Kidney epithelial cell (primary cell): Measurements from ENCODE around the gene AHR. TPM values are rescaled to one million over a fixed set of nuclear protein-coding genes. Genes with fewer than 3 reads are reported as not detected.

Experiments
- DNase-seq: peaks from one replicate; pipeline ENCODE4 v3.0.0-alpha.2; 2010; ENCODE audit warnings: low read depth
- H3K27me3 ChIP-seq: 2 replicates; pipeline ENCODE4 v1.6.0; 2011; ENCODE audit warnings: low read length; ENCODE audit not compliant: control insufficient read depth, insufficient read depth
- H3K36me3 ChIP-seq: 2 replicates; pipeline ENCODE4 v1.5.1; 2011; ENCODE audit warnings: low read length; ENCODE audit not compliant: control insufficient read depth, insufficient read depth
- H3K4me3 ChIP-seq: 2 replicates; pipeline ENCODE4 v1.5.1; 2011; ENCODE audit warnings: low read depth, mild to moderate bottlenecking, control low read depth, low read length
- total RNA-seq: library from RNA; depleted of rRNA; stranded (reverse); fragments of >200 nt; gene quantifications from 2 replicates; pipeline ENCODE4 v1.2.3, GENCODE V29; 2015
- TF ChIP-seq, protein P1 (sequence below): IDR thresholded peaks from 2 replicates; pipeline ENCODE4 v1.5.1; 2011; ENCODE audit warnings: mild to moderate bottlenecking, moderate library complexity, low read length, control low read depth, inconsistent platforms; ENCODE audit not compliant: insufficient read depth, poor library complexity, severe bottlenecking

The AHR gene
- total RNA-seq, 1 donor from 2014 or later = 29.0 TPM

DNA sequence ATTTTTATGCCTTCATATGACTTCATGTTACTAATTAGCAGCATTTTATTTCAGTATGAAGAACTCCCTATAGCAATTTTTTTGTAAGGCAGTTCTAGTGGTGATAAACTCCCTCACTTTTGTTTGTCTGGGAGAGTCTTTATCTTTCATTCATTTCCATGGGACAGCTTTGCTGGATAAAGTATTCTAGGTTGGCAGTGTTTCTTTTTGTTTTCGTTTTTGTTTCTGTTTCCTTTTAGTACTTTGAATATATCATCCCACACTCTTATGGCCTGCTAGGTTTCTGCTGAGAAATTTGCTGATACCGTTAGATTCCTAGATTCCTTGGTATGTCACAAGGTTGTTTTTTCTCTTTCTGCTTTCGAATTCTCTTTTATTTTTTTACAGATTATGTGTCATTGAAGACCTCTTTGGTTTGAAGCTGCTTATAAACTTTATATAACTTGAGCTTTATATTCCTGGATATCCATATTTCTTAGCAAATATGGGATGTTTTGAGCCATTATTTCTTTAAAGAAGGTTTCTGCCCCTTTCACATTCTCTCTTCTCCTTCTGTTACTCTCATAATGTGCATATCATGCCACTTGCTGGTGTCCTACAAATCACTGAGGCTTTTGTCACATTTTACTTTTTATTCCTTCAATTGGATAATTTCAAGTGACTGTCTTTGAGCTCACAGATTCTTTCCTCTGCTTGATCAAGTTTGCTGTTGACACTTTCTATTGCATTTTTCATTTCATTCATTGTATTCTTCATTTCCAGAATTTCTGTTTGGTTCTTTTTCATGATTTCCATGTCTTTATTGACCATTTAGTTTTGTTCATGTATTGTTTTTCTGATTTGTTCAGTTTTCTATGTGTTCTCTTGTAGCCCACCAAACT is 28.9 kb upstream of the AHR start:
- TF ChIP-seq, protein P1, sequence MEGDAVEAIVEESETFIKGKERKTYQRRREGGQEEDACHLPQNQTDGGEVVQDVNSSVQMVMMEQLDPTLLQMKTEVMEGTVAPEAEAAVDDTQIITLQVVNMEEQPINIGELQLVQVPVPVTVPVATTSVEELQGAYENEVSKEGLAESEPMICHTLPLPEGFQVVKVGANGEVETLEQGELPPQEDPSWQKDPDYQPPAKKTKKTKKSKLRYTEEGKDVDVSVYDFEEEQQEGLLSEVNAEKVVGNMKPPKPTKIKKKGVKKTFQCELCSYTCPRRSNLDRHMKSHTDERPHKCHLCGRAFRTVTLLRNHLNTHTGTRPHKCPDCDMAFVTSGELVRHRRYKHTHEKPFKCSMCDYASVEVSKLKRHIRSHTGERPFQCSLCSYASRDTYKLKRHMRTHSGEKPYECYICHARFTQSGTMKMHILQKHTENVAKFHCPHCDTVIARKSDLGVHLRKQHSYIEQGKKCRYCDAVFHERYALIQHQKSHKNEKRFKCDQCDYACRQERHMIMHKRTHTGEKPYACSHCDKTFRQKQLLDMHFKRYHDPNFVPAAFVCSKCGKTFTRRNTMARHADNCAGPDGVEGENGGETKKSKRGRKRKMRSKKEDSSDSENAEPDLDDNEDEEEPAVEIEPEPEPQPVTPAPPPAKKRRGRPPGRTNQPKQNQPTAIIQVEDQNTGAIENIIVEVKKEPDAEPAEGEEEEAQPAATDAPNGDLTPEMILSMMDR = no peak
- H3K36me3 ChIP-seq = no peaks in the 10 kb centered on the region
- H3K27me3 ChIP-seq = no peaks in the 10 kb centered on the region
- no peak for DNase-seq
- H3K4me3 ChIP-seq = no peak overlapping the region

DNA sequence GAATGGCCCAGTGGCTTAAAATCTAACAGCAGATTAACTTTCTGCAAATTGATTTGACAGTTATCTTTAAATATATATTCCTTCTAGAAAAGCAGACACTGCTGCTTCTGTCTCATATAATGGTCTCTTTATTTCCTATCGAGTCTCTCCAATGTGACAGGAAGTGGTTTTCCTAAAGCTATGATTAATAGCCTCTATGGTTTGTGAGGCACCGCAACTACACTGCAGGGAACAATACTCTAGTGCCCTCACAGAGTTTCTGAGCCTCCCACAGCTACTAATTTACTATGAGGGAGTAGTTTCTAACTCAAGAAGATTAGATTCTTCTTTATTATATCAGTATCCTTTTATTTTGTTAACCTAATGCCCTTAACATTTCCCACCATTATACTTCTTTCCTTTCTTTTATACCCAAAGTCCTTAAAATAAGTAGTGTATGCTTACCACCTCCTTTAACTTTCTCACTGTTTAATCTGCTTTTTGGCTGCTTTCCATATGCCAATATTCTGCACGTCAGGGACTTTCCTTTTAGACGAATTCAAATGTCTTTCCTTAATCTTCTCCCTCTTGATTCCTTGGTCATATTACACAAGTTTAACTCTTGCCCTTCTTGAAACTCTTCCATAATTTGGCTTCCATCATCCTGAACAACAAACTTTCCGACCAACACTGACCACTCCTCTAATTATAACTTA is 23.8 kb upstream of the AHR start:
- TF ChIP-seq, protein P1 = no peak
- Histone ChIP-seq H3K4me3 (no peak overlapping the region), H3K27me3 (no peaks in the 10 kb centered on the region), H3K36me3 (no peaks in the 10 kb centered on the region)
- DNase-seq = no peak

DNA sequence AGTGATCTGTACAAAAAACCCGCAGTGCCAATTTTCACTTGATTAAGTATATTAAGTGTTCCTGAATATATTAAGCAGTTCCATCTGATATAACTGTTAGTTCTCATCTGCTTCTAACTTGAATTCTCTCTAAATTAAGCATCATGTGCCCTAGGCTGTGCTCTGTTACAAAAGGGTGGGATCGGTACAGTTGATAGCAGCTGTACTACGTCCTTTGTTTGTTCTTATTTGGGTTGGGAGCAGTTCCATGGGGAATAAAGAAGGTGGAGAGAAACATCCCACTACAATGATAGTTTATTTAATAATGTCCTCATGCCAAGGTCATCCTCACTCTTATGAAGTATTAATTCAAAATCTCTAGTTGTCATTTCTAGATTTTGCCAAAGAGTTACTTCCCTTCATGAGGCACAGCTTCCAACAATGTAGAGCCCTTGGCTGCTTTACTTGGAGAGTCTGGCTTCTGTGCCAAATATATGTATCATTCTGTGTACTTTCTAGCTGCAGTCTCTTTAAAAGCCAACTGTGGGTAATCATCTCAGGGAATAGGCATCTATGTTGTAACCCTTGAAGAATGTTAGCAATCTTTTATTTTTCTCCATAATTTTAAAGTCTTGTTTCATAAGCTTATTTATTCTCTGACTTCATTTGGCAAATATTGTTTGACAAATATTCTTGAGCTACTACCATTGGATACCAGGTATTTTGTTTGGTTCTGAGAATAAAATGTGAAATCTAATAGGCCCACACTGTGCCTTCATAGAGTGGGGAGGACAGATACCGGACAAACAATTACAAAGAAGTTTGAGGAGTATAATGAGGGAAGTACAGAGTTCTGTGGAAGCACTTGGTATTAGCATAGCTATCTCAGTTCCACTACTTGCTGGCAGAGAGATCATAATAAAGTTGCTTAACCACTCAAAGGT is 22.4 kb upstream of the AHR start:
- TF ChIP-seq, protein P1 = no peak
- Histone ChIP-seq H3K27me3 (no peaks in the 10 kb centered on the region), H3K36me3 (no peaks in the 10 kb centered on the region), H3K4me3 (no peak overlapping the region)
- DNase-seq = peak; percentile 55

DNA sequence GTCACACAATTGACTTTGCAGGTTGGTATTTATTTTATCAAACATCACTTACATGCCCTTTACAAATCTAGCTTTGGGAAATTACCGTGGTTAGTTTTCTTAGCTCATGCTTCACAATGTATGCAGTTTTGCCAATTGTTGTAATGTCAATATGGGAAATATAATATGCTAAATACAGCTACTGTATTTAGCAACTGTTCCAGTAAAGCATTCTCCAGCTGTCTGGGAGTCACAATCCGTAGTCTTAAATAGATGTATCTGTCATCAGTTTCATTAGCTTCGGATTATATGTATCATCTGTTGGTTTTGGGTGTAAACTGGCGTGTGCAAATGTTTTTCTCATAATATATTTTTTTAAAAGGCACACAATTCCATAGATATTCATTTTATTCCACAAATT is 19.4 kb upstream of the AHR start:
- Histone ChIP-seq H3K27me3 (no peaks in the 10 kb centered on the region), H3K4me3 (no peak overlapping the region), H3K36me3 (no peaks in the 10 kb centered on the region)
- DNase-seq = no peak
- TF ChIP-seq, protein P1 = no peak

DNA sequence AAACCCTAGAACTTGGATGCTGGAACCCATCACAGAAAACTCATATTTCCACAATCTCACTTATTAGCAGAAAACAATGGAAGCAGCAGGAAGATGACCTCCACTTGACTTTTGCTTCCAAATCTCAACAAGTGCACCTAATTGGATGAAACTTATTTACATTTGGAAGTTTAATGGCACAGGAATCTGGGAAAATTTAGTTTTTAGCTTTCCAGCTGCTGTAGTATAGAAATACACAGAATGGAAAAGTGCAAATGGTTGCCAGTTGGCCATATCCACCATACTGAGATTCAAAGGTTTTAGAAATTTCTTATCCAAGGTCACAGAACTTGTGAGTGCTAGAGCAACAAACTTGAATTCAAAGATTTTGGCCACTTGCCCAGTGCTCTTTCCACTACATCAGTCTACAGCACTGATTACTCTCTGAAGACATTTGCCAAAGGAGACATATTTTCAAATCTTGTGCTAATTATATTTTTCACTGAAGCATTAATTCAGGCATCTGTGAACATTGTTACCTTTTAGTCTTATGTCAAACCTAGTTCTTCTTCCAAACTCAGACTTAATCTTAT is 9.3 kb upstream of the AHR start:
- no peak for DNase-seq
- TF ChIP-seq, protein P1 = no peak
- H3K4me3 ChIP-seq = no peak overlapping the region
- no peaks in the 10 kb centered on the region for H3K36me3 ChIP-seq
- no peaks in the 10 kb centered on the region for H3K27me3 ChIP-seq
